Prostate gland (tissue), 2 donors: ENCODE measurements around the gene PRCP.

ENCODE experiments used
- CTCF ChIP-seq, 4 experiments: fragments of 200-600 bp in 2 of 4; fragments of 450-650 bp in 2 of 4; sonication (generic) in 2 of 4; IDR thresholded peaks; 1 replicate in 3 of 4; 2 replicates in 1 of 4; pipeline ENCODE4 v1.5.1; 2016 to 2019; ENCODE audit warnings: antibody characterized with exemption in 4 of 4, mild to moderate bottlenecking in 2 of 4, moderate library complexity in 2 of 4
- POLR2A ChIP-seq: fragments of 450-650 bp; IDR thresholded peaks from one replicate; pipeline ENCODE4 v1.6.1; 2016; ENCODE audit warnings: antibody characterized with exemption, mild to moderate bottlenecking

- no peak for TF ChIP-seq CTCF (IDR thresholded peaks at IDR 0.05)
- no peak for TF ChIP-seq POLR2A
Observed at GRCh38 chr11:82842019-82842418, 58.2 kb downstream of the PRCP start.
